HuH-7 (cell line): ENCODE measurements around the gene GAB1.

Experiments used
- DNase-seq: peaks from one replicate; pipeline ENCODE4 v3.0.0; 2011; ENCODE audit warnings: low spot score

Gene GAB1

DNA sequence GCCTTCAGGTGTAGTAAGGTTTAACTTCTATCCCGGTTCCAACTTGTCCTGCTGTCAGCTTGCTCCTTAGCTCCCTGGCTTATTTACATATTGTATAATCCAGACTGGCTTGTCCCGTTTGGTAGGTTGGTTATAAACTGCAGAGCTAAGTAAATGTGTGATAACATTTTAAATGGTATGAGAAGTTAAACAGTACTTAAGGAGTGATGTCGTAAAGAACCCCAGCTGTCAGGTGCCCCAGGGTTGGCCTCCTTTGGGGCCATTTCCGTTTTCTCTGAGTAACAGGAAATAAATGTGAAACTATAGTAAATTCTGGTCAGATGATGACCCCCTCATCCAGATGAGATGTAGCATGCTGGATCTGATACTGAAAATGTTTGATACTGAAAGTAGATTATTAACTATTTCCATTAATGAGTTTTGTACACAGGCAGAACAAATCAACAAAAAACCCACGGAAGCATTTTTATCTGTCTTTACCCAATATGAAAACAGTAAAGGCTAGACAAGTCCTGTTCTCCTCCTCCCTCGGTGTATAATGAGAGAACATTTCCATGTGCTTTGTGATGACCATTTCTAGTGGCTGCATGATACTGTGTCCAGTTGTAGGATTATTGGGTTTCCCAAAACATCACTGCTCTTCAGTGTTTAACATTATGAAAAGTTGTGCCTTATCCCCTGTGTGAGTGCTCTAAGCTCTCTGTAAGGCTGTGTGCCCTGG lies 22.4 kb downstream of the GAB1 start:
- no peak for DNase-seq

DNA sequence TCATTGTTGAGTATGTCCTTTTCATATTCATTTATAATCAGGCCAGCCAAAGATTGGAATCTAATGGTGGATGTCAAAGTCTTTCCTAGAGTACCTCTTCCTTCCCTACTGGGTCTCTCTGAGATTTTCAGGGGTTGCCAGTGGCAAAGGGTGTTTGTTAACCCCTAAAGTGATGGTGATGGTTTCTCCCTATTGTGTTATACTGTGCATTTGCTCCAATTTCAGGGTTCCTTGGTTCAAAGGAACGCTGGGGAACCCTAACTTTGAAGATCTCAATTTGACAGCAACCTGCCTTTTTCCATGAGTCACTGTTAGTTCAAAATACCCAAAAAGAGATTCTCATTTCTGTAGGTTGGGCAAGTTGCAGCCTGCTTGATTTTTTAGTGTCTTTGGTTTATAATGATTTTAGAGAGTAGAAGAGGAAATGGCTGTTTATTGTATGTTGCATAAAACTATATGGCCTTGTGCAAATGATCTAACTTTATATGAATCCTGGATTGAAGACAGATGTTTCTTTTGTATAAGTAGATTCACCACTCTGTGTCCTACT lies 23.0 kb downstream of the GAB1 start:
- no peak for DNase-seq

DNA sequence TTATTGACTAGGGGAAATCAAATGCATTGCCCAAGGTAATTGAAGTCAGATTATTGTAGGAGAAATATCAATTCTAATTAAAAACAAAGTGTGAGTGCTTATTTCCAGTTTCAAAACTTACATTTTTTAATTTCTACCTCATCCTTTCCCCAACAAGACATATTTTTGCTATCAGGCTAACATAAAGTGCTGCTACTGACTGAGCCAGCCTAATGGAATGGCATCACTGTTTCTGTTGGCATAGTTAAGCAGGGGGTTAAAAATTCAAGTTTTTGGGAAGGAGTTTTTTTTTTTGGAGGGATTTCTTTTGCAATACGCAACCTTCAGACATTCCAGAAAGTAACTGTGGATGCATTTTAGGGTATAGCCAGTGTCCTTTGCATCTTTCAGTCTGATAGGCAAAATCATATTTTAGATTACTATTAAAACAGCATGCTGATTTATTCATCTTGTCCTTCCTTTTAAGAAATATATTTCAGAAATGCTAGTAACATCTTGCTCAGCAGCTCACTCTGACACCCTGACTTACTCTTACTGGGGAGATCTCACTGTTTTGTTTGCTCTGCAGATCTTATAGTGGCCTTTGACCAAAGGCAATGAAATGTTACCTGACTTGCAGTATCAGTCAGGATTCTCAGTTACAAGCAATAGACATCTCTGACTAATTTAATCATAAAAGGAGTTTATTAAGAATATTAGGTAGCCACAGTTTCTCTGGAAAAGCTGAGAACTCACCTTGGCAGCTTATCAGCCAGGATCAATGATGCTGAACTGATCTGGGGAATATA lies 24.4 kb downstream of the GAB1 start:
- no peak for DNase-seq

DNA sequence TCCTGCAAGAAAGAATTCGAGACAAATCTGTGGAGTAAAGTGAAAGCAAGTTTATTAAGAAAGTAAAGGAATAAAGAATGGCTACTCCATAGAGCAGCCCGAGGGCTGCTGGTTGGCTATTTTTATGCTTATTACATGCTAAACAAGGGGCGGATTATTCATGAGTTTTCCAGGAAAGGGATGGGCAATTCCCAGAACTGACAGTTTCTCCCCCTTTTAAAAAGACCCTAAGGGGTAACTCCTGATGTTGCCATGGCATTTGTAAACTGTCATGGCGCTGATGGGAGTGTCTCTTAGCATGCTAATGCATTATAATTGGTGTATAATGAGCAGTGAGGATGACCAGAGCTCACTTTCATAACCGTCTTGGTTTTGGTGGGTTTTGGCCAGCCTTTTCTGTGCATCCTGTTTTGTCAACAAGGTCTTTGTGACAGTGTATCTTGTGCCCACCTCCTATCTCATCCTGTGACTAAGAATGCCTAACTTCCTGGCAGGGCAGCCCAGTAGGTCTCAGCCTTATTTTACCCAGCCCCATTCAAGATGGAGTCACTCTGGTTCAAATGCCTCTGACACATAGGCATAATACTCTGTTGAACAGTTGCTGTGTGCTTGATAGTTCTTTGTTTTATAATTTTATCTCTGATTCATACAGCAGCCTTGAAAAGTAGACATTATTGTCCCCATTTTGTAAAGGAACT lies 25.8 kb downstream of the GAB1 start:
- no peak for DNase-seq

DNA sequence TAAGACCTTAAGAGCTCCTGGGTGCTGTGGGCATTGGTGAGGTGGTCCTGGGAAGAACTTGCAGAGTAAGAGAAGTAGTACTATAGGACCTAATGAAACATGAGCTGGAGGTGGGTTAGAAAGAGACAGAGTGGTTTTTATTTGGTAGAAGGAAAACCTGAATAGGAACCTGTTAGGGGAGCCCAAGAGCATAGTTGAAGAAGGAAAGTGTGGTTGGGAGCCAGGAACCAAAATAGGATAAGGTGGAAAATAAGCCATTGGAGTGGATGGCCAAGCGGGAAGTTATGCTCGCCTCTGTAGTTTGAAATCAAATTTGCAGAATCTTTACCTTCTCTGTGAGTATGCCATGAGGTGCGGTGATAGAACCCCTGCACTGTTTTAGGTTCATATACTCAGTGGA lies 26.7 kb downstream of the GAB1 start:
- no peak for DNase-seq

DNA sequence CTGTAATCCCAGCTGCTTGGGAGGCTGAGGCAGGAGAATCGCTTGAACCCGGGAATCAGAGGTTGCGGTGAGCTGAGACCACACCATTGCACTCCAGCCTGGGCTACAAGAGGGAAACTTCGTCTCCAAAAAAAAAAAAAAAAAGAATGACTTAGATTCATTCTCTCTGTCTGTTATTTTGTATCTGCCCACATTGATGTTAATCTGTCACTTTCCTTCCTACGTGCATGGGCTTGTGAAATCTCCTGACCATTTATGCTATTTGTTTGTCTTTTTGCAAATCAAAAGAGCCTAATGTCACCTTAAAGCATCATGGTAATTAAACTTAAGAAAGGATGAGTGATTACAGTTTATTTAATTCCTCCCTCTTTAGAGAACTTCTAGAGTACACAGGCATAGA lies 27.4 kb downstream of the GAB1 start:
- DNase-seq = no peak

DNA sequence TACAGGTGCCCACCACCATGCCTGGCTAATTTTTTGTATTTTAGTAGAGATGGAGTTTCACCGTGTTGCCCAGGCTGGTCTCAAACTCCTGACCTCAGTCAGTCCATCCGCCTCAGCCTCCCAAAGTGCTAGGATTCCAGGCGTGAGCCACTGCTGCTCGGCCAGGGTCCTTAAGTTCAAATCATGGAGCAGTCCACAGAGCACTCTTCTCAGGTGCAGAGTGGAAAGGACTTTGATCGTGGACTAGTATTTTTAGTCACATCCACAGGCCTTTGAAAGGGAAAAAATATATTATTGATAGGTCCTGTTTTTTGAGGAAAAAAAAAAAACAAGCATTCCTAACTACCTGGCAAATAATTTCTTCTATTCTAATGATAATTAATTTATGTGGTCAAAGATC lies 31.2 kb downstream of the GAB1 start:
- DNase-seq = no peak

DNA sequence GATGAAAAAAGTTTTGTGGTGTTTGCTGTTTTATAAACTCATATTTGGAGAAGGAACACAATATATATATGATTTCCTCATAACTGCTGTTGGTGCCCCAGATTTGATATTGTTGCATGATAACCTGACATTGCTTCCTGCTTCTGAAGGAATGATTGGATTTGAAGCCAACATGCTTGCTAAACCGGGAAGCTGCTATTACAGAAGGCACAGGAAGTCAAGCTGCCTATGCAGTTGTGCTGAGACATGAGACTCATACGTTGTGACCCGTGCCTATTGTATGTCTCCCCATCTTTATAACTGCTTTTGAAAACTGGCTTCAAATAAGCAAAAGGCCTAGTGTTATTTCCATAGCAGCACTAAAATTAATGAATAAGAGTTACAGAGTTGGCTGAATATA lies 32.9 kb downstream of the GAB1 start:
- no peak for DNase-seq

DNA sequence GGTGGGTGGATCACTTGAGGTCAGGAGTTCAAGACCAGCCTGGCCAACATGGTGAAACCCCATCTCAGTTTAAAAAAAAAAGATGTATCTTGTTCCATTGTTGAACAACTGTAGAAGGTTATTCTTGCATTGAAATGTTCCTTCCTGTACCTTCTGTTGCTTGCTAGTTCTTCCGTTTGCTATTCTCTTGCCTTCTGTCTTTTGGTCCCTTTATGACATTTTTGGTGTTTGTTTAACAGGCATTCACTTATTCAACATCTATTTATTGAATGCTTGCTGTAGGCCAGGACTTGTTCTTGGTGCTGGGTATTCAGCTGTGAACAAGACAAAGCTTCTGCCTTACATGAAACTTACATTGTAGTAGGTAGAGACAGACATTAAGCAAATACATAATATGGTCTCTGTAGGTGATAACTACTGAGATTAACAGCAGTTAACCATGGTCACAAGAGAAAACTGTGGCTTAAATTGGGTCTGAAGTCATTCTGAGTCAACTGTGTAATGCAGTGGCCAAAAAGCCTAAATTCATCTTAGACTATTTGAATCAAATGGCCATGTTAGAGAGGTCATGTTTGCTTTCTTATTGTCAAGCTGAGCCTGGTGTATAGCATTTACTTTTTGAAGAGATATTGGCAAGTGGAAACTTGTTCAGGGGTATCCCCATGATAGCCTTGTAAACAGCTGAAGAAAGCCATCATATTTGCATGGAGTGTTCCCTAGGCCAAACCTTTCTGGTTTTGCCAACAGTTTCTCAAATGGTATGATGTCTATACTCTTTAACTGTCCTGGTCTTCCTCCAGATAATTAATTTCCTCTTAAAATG lies 35.6 kb downstream of the GAB1 start:
- DNase-seq = no peak

DNA sequence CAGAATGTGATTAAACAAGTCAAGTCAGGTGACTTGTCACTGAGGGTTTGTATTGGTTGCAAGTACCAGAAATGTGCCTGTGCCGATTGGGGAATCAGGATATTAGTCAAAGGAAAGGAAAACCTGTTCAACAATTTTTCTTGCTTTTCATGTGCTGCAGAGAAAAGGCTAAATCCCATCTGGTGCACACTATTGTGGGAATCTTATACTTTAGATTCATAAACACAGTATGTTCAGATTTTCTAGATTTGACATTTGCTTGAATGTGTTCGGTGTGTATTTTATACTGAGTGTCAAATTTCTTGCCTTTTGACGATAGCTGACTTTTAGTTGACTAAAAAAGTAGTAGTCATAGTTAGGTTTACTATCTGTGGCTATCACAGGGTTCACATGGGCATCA lies 37.6 kb downstream of the GAB1 start:
- no peak for DNase-seq

DNA sequence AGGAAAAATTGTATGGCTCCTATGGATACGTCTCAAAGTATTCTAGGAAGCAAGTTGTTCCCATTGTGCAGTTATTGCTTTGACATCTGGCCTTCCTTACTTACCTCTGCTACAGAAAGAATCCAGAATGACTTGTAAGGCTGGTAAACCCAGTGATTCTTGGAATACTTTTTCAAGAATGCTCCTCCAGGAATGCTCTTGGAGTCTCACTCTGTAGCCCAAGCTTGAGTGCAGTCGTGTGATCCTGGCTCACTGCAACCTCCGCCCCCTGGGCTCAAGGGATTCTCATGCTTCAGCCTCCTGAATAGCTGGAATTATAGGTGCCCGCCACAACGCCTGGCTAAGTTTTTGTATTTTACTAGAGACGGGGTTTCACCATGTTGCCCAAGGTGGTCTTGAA lies 38.1 kb downstream of the GAB1 start:
- DNase-seq = no peak

DNA sequence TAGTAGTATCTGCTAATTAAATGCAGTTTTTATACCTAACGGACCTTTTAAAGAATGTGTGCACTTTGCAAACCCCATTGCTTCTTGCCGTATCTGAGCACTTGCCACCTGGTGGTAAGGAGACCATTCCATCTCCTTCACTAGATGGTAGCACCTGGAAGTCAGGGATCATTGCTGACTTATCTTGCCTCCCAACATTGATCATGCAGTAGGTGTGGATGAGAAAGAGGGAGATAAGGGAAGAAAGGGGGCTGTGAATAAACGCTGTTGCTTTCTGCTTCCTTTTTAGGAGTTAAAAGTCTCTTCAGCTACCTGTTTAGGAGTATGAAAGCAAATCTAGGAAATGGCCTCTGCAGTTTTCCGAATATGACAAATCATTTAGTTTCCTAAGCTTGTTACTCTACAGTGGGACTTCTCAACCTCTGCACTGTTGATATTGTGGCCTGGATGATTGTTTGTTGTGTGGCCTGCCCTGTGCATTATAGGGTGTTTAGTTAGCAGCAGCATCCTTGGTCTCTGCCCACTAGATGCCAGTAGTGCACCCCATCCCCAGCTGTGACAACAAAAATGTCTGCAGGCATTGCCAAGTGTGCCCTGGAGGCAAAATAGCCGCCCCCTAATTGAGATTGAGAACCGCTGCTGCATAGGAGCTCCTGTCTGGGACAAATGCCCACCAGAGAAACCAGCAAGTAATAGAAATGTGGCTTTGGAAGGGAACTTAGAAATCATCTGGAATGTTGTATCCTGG lies 38.8 kb downstream of the GAB1 start:
- DNase-seq = no peak

DNA sequence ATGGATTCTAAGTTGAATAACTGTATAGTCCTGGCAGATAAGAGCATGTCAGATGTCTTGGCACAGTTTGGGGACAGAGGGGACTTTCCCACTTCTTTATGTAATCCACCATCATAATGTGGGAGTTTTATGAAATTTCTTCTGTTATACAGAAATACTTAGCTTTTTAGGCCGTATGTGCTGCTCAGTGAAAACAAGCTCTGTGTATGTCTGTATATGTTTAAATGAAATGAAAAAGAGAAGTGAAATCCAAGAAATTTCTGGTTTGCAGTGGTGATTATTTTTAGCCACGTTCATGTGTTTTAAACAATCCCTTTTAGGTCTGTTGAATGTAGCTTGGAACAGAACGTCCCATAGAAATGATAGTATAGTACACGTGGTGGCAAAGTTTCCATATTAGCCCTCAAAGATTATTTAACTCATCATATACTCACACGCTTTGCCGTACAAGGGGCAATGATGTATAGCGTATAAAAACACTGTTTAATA lies 41.0 kb downstream of the GAB1 start:
- no peak for DNase-seq

DNA sequence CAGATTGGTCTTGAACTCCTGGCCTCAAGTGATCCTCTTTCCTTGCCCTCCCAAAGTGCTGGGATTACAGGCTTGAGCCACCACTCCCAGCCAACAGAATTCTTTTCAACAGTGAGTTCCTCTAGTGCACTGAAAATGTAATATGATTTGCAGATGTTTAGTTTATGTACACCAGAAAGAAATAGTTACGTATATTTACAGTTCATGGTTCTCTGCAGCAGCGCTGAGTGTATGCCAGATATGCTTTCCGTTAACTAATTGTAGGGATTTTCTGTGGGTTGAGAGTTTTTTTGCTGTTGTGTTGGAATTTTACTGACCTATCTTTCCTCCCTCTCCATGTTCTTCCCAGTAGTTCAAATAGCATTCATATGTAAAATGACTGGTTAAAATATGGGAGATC lies 44.0 kb downstream of the GAB1 start:
- no peak for DNase-seq

DNA sequence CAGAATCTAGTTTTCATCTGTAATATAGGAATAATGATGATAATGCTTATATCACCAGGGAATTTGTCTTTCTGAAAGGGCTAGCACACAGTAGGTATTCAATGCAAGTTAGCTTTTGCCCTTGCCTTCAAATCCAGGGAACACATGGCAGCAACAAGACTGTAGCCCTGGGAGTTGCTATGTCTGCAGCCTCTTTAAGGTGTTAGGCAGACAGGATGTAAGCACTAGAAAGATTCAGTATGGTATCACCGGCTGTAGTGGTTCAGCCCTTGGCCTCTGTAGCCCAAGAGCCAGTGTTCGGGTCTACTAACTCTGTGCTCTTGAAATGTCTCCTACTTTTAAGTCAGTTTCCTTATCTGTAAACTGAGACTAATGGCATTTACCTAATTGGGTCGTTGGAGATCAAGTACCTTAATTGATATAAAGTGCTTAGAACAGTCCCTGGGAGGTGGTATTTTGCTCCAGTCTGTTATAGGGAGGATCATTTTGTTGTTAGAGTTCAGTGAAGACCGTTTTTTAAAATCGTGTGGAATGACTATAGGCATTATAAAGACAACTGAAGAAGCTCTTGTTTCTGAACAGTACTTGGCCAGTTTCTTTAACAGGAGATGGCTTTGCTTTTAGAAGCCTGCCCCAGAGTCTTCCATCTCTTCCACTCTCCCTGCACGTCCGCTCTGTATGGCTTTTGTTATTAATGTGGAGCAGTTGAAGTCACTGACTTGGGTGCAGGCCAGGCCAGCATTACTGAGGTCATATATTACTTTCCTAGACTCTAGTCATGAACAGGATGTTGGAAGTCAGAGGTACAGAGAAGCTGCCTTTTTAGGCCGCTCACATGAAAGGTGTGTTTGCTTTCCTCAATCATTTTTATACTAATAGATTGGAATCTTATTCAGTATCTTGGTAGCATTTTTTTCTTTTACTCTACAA lies 44.8 kb downstream of the GAB1 start:
- no peak for DNase-seq

DNA sequence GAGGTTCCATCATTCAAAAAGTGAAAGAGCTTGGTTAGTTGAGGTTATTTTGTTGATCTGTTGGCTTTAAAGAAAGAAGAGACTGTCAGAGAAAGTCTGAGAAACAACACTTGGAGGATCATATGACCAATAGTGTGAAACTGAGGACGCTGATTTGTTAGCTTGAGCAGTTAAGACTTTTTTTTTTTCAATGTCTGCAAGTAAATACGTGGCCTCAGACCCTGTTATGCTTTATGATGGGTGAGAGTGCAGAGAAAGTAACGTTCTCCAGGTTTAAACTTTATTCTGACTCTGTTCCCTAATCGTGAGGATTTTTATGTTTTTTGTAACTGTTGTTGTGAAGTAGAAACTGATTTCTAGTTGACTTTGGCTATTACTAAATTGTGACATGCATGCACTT lies 45.9 kb downstream of the GAB1 start:
- no peak for DNase-seq

DNA sequence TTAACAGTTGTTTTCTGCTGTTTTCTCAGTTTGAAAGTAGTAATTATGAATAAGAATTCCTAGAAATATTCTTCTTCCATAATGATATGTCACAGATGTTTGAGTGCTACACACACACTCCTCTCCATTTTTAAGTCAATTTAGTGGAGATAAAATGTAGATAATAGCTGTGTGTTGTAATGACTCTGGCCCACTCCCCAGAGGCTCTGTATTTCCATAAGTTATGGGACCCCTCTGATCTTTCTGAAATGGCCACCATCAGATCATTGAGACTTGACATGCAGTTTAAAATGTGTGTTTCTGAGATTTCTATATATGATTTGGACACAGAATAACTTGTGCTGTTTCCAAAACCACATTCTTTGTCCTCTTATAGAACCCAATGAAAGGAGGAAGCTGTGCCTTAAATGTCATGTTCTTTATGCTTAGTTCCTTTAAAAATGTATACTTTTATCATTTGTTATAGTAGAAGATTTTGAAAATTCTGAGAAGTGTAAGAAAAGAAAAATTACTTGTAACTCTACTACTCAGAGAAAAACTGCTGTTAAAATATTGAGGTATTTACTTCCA lies 46.4 kb downstream of the GAB1 start:
- DNase-seq = no peak

DNA sequence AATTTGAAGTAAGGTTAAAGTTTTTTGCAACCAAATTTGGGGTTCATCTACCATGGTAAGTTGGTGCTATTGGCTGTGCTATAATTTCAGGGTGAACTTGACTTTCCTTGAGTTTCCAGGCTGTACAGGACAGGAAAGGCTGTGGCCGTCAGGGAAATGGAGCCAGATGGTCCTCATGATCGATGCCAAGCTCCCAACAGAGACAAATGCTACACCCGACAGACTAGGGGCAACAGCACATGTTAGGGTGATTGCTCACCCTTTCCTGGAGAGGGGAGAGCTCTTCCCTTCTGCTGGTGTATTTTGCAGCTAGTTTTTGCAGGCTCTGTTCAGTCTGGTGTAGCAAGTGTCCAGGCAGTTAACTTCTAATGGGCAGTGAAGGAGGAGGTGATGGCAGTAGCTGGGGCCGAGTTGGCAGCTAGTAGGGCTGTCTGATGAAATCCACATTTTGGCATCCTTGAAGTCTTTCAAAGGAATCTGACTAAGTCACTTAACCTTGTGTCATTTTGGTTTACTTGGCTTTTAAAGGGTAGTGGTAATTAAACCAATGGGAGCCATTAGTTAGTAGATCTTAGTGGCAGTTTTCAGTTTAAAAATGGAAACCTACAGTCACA lies 47.8 kb downstream of the GAB1 start:
- no peak for DNase-seq

DNA sequence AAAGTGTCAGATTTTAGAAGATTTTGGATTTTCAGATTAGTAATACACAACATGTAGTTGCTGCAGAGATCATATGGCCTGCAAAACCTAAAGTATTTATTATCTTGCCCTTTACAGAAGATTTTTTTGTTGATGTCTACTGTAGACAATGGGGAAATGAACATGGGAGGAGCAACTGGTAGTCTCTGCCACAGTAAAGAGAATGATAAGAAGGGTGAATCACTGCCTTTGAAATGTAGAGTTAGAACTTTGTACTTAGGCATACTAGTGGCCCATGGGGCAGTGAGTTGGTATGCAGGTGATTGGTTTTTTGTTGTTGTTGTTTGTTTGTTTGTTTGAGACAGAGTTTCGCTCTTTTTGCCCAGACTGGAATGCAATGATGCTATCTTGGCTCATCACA lies 50.1 kb downstream of the GAB1 start:
- DNase-seq = no peak
